Mucosa of descending colon (tissue), 3 donors: ENCODE data around the gene AHRR. TPM values are rescaled to one million over a fixed set of nuclear protein-coding genes. Genes with fewer than 3 reads are reported as not detected.

ENCODE experiments used
- ATAC-seq: fragments of 200-7000 bp; cut with Tn5 transposase; one replicate; pipeline ENCODE4 v1.9.1; 2020; ENCODE audit warnings: mild to moderate bottlenecking, moderate library complexity
- DNase-seq, 3 donors: peaks; one replicate each; pipeline ENCODE4 v3.0.0-alpha.2; 2020
- H3K36me3 ChIP-seq: fragments of 200-600 bp; one replicate; pipeline ENCODE4 v1.8.0; 2021; ENCODE audit warnings: low read depth, mild to moderate bottlenecking
- H3K4me1 ChIP-seq: fragments of 200-600 bp; one replicate; pipeline ENCODE4 v1.8.0; 2021; ENCODE audit warnings: low read depth, mild to moderate bottlenecking
- H3K4me3 ChIP-seq: fragments of 200-600 bp; one replicate; pipeline ENCODE4 v1.8.0; 2021; ENCODE audit warnings: mild to moderate bottlenecking
- H3K9me3 ChIP-seq: fragments of 200-600 bp; one replicate; pipeline ENCODE4 v1.8.0; 2021; ENCODE audit warnings: mild to moderate bottlenecking
- intact Hi-C, 2 donors: fragments of 100-400 bp; cut with DNase I in 1 of 2; cut with micrococcal nuclease in 1 of 2; formaldehyde crosslinking; loops; one replicate each; pipeline versions ENCODE4 v1.11.0 to v1.11.1; 2022; cut with DNase I, micrococcal nuclease
- total RNA-seq, 3 donors: library from RNA; stranded (reverse); fragmentation: NEBNext Ultra II Directional in 2 of 3; extraction: Animal tissue kit (Norgen Biotek cat#: 25700) in 2 of 3; gene quantifications; one replicate each; pipeline versions ENCODE4 v1.2.1 to v1.2.4, GENCODE V29; 2021 to 2023
- TF ChIP-seq, protein P1 (sequence below): fragments of 200-600 bp; IDR thresholded peaks from one replicate; pipeline ENCODE4 v1.8.0; 2022; ENCODE audit warnings: antibody characterized with exemption, mild to moderate bottlenecking
- donor health status: DM: no; HTN: no; CAD: no; lungs with moderate emphysema.
- donor health status: DM: no; HTN: no; CAD: no.
- donor health status: DM: no; HTN: yes; CAD: no.

The AHRR gene
- total RNA-seq, 3 donors from 2014 or later, result 2.0 to 3.2 (median 2.3) TPM

DNA sequence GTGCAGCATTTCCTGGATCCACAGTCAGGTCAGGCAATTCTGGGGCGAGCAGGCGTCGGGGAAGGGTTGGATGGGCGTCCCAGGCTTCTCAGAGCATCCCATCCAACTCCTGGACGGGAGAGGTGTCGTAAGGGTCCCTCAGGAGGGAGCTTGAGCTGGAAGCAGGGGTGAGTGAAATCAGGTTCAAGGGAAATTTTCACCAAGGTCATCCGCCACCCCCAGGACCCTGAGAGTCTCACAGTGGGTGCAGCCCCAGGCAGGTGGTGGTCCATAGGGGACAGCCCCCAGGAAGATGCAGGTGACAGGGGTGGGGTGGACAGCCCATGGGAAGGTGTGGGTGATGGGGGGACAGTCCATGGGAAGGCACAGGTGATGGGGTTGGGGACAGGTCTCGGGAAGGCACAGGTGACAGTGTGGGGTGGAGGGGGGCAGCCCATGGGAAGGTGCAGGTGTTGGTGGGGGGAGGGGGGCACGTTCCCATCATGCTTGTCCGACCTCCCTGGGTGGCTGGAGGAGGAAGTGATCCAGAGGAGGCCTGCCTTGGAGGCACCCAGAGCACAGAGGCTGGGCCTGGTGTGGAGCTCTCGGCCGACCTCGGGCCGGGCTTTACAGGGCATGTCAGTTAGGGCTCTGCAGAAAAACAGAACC is 48.9 kb downstream of the AHRR start:
- TF ChIP-seq, protein P1, sequence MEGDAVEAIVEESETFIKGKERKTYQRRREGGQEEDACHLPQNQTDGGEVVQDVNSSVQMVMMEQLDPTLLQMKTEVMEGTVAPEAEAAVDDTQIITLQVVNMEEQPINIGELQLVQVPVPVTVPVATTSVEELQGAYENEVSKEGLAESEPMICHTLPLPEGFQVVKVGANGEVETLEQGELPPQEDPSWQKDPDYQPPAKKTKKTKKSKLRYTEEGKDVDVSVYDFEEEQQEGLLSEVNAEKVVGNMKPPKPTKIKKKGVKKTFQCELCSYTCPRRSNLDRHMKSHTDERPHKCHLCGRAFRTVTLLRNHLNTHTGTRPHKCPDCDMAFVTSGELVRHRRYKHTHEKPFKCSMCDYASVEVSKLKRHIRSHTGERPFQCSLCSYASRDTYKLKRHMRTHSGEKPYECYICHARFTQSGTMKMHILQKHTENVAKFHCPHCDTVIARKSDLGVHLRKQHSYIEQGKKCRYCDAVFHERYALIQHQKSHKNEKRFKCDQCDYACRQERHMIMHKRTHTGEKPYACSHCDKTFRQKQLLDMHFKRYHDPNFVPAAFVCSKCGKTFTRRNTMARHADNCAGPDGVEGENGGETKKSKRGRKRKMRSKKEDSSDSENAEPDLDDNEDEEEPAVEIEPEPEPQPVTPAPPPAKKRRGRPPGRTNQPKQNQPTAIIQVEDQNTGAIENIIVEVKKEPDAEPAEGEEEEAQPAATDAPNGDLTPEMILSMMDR, result no peak

DNA sequence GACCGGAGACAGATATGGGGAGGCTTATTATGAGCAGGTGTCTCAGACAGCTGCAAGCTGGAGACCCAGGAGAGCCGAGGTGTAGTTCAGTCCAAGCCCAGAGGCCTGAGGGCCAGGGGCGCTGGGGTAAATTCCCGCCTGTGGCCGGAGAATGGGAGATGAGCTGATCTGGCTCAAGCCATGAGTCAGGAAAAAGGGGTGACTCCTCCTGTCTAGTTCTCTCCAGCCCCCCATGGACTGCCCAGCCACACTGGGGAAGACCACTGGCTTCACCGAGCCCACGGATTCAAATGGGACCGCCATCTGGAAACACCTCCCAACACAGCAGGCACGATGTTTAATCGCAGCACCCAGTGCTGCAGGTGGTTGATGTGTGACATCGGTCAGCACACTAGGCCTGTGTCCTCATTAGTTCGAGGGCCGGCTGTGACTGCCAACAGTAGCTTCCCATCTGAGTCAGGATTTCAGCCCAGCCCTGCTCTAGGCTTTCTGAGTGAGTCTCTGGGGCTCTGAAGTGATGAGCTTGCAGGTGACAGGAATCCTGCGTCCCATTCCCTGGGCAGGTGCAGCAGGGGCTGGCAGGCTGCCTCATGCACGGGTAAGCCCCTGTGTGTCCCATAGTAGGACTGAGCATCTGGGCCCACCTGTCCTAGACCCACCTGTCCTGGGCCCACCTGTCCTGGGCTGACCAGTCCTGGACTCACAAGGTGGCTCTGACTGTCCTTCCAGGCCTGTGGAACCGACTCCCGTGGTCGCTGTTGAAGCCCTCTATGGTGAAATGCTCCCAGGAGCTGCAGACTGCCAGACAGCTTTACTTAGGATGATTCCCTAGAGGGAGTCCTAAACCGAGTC is 49.7 kb downstream of the AHRR start:
- Histone ChIP-seq H3K4me1 (peaks cover 5% of the 10 kb centered on the region), H3K4me3 (no peak overlapping the region), H3K9me3 (no peaks in the 10 kb centered on the region), H3K36me3 (no peaks in the 10 kb centered on the region)
- ATAC-seq, result no peak
- TF ChIP-seq, protein P1, result no peak
- intact Hi-C loops, result loop anchor here in 1 of 2 donors (10.0 kb wide), 1 partner anchor 1154 kb away; the partner anchor contains the start of gene LPCAT1
- peak in 2 of 3 donors; percentile 1 to 20 for DNase-seq

More for the DNA sequence above, 48.9 kb downstream of the AHRR start:
- no peak for ATAC-seq
- Histone ChIP-seq H3K4me3 (no peak overlapping the region), H3K36me3 (no peaks in the 10 kb centered on the region), H3K4me1 (peaks cover 5% of the 10 kb centered on the region), H3K9me3 (no peaks in the 10 kb centered on the region)
- intact Hi-C loops, result loop anchor here in 1 of 2 donors (10.0 kb wide), 1 partner anchor 1154 kb away; the partner anchor contains the start of gene LPCAT1
- peak in 2 of 3 donors; percentile 0 to 19 for DNase-seq

- TF ChIP-seq, protein P1, result no peak
- Histone ChIP-seq H3K36me3 (no peaks in the 10 kb centered on the region), H3K4me3 (no peak overlapping the region), H3K9me3 (no peaks in the 10 kb centered on the region), H3K4me1 (peaks cover 5% of the 10 kb centered on the region)
- ATAC-seq, result no peak
- intact Hi-C loops, result loop anchor here in 1 of 2 donors (10.0 kb wide), 1 partner anchor 1153 kb away; the partner anchor contains the start of gene LPCAT1
- DNase-seq, result peak in 2 of 3 donors; percentile 4 to 25
These were observed 50.5 kb downstream of the AHRR start for GRCh38 chr5:371811-372555.

GRCh38 chr5:372556-372995 is 51.1 kb downstream of the AHRR start:
- Histone ChIP-seq H3K36me3 (no peaks in the 10 kb centered on the region), H3K4me1 (peaks cover 5% of the 10 kb centered on the region), H3K9me3 (no peaks in the 10 kb centered on the region), H3K4me3 (no peak overlapping the region)
- DNase-seq, result peak in 1 of 3 donors; percentile 22
- intact Hi-C loops, result loop anchor here in 1 of 2 donors (10.0 kb wide), 1 partner anchor 1152 kb away; the partner anchor contains the start of gene LPCAT1
- TF ChIP-seq, protein P1, result no peak
- ATAC-seq, result no peak
